GM13977 (cell line): Measurements from ENCODE around the gene HECTD3.

Experiments
- DNase-seq: peaks from one replicate; pipeline ENCODE4 v3.0.0; 2012; ENCODE audit warnings: low spot score
- in situ Hi-C: fragments of 300-500 bp; cut with MboI; formaldehyde crosslinking; loops from one replicate; pipeline ENCODE4 v1.12.0; 2022; ENCODE audit warnings: low sequenced_read_pairs, low pct_unique_long_range_greater_than_20kb, mixed read lengths, inconsistent platforms; ENCODE audit not compliant: unreplicated experiment
- TF ChIP-seq, protein P1 (sequence below): IDR thresholded peaks from 2 replicates; pipeline ENCODE4 v1.5.1; 2012; ENCODE audit warnings: mild to moderate bottlenecking, control low read depth; ENCODE audit not compliant: insufficient read depth; ENCODE audit errors: extremely low read depth, missing control alignments

Gene HECTD3

DNA sequence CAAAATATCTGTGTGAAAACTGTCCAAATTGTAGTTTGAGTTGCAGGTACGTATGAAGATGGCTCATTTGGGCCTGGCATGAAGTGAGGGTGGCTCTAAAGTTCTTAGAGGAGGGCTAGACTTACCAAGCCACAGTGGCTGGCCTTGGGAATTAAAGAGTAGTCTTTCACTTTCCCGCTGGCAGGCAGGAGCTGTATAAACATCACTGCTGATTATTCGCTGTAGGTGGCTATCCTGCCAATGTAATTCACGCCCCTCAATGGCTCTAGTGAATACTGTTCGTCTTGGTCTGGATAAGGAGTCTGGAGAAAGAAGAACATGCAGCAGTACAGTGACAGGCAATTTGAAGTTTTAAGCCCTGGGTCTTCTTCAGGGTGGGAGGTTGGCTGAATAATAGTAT lies 32.0 kb upstream of the HECTD3 start:
- TF ChIP-seq, protein P1, sequence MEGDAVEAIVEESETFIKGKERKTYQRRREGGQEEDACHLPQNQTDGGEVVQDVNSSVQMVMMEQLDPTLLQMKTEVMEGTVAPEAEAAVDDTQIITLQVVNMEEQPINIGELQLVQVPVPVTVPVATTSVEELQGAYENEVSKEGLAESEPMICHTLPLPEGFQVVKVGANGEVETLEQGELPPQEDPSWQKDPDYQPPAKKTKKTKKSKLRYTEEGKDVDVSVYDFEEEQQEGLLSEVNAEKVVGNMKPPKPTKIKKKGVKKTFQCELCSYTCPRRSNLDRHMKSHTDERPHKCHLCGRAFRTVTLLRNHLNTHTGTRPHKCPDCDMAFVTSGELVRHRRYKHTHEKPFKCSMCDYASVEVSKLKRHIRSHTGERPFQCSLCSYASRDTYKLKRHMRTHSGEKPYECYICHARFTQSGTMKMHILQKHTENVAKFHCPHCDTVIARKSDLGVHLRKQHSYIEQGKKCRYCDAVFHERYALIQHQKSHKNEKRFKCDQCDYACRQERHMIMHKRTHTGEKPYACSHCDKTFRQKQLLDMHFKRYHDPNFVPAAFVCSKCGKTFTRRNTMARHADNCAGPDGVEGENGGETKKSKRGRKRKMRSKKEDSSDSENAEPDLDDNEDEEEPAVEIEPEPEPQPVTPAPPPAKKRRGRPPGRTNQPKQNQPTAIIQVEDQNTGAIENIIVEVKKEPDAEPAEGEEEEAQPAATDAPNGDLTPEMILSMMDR: no peak
- DNase-seq: no peak
- in situ Hi-C loops: no loop called here

DNA sequence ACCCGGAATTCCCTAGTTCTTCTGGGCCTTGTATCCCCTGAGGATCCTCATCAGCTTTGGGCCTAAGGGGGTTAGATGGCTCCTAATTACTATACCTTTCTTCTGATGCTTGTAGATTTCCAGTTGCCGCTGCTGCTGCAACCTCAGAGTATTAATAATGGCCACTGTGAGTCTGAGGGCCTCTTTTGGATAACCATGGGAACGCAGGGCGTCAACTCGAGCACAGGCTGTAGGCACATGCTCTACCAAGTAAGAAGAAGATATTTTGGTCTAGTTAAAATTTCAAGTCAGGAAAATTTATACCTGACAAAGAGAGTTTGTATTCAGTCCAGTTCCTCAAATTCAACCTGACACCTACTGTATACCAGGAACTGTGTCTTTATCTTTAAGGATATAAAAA lies 29.2 kb upstream of the HECTD3 start:
- in situ Hi-C loops: no loop called here
- DNase-seq: no peak
- TF ChIP-seq, protein P1: no peak

- no peak for DNase-seq
- in situ Hi-C loops: no loop called here
- TF ChIP-seq, protein P1: no peak
These were observed 27.7 kb upstream of the HECTD3 start for GRCh38 chr1:45038661-45039364.

DNA sequence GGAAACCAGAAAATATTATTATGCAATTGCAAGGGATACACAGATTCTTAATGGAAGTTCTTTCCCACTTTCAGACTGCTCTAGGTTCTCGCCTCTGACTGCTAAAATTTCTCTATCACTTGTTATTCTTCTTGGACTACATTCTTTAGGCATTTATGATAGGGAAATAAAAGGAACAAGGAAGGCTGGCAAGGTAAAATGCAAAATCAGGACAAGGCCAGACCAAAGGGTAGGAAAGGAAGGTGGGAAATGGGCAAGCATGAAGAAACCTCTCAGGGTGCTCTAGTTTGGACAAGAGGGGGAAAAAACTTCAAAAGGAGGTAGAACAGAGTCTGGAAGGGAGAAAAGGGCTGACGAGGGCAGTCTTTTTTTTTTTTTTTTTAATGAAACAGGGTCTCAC lies 27.1 kb upstream of the HECTD3 start:
- in situ Hi-C loops: no loop called here
- TF ChIP-seq, protein P1: no peak

DNA sequence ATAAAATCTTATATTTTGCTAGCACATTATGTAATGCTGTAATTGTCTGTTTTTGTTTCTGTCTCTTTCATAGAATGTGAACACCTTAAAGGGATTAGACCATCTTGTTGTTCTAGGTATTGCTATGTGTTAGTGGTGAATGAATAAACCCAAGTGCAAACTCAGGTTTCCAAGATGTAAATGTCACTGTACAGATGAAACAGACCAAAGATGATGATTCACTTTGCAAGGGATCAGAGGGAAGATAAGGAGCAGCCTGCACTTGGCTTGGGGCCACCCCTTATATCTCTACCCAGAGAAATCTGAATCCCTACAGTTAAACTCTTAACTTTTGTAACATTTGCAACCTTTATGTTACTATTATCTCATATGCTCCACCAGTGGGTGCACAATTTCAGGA lies 26.3 kb upstream of the HECTD3 start:
- TF ChIP-seq, protein P1: no peak
- in situ Hi-C loops: no loop called here
- no peak for DNase-seq

More for the DNA sequence above, 27.1 kb upstream of the HECTD3 start:
- no peak for DNase-seq

DNA sequence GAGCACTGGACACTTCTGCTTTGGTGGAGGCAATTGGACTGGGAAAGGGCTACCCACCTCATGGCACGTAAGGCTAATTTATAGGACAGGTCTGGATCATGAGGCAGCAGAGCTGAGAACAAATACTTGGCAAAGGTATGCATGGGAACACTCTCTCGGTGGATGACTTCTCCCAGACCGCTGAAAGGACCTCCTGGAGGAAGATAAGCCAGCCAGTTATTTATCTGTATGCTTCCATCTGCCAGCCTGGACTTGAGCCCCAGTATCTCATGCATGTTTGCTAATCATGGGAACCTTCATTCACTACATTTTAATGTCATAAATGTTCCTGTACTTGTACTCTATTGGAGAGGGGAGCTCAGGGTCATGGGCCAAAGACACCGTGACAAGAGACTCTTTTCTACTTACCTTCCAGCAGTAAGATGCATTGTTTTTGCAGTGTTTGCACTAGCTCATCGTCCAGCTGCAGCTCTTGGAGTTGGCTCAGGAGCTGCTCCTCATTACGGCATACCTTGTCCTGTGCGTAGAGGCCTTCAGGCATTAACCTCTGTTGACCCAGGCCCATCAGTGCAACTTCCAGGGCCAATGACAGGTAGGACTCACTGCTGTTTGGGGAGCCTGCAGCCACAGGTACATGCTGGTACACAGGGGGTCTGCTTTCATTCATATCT lies 24.6 kb upstream of the HECTD3 start:
- TF ChIP-seq, protein P1: no peak
- DNase-seq: no peak
- in situ Hi-C loops: no loop called here

DNA sequence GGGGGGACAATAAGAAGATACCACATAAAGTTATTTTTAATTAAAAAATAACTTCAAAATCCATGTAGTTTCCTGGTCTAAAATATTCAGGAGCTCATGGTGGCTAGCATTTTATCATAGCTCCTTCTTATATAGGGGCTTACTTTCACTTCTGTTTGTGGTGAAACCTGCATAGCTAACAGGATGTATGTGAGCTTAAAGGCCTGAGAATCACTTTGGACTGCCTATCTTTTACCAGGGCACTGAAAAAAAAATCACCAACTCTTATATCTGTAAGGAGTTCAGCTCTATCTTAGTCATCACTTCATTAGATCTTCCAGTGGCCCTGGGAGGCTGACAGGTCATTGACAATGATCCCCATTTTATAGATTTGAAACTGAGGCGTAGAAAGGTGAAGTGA lies 22.2 kb upstream of the HECTD3 start:
- TF ChIP-seq, protein P1: no peak
- in situ Hi-C loops: no loop called here

More for the DNA sequence above, 22.2 kb upstream of the HECTD3 start:
- peak; percentile 65 for DNase-seq
